Middle frontal gyrus (tissue), 1 donor: ENCODE measurements around the gene MTMR3.
"Not testable (repeated sequence)": the region's sequence is repeated elsewhere in the genome, so short reads cannot be mapped to it uniquely, and the experiment has no call there.

Source experiments
- DNase-seq: peaks from one replicate; pipeline ENCODE4 v3.0.0-alpha.2; 2015; ENCODE audit warnings: low spot score; ENCODE audit errors: extremely low spot score

The MTMR3 gene

GRCh38 chr22:29956680-29957079, 73.7 kb downstream of the MTMR3 start:
- DNase-seq: no peak

DNA sequence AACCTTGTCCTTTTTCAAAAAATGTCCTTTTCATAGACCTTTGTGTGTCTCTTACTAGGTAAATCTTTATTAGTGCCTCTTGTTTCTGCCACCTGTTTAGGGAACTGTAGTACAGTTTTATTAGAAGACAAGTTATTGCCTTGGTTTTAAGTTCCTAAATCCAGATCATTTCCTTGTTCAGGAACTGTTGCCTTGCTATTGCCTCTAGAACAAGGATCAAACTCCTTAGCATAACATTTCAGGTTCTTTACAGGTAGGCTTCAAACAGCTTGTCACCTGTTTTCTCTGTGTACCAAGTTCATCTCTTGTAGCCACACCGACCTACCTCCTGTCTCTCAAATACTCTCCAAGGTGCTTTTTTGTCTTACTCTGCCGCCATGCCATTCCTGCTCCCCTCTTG, 75.2 kb downstream of the MTMR3 start:
- no peak for DNase-seq

- no peak for DNase-seq
These were observed 81.8 kb downstream of the MTMR3 start for GRCh38 chr22:29964776-29965175.

- no peak for DNase-seq
These were observed 84.5 kb downstream of the MTMR3 start for GRCh38 chr22:29967461-29967860.

GRCh38 chr22:29971607-29972006, 88.6 kb downstream of the MTMR3 start:
- no peak for DNase-seq

DNA sequence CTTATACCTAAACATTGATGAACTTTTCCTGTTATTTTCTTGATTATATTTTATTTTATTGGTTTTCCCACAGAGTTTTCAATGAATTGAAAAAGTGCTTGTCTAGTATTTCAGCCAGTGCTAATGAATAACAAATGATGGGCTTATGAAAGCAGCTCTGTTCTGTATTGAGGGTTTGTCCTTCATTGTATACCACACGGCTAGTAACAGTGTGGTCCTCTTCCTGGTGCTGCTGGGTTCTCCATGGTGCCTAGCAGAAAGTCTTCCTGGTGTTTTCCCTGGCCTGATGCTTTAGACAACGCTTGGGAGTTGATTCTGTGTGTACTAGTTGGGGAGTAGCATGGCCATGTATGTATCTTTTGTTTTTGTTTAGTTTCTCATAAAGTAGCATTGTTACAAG, 89.1 kb downstream of the MTMR3 start:
- DNase-seq: no peak

DNA sequence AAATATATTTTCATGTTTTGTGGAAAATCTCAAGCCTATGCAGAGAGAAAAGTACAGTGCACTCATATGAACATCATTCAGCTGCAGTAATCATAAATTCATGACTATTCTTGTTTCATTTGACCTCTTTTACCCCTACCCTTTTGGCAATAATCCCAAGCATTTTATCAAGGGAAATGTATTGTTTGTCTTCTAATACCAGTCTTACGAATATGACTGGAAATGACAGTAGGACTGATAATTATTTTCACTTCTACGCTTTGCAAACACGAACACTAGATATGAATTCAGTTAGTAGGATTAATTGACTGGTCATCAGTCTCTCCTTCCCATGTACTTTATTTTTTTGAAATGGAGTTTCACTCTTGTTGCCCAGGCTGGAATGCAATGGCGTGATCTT, 90.3 kb downstream of the MTMR3 start:
- no peak for DNase-seq

DNA sequence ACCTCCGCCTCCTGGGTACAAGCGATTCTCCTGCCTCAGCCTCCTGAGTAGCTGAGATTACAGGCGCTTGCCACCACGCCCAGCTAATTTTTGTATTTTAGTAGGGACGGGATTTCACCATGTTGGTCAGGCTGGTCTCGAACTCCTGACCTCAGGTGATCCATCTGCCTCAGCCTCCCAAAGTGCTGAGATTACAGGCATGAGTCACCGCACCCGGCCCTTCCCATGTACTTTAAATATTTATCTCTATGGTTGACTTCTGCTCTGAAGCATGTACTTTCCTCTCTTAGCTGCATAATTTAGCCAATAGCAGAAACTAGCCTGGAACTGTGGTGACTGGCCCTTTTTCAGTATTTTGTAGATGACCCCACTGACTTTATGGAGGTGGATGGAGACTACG, 90.7 kb downstream of the MTMR3 start:
- not testable (repeated sequence) for DNase-seq

DNA sequence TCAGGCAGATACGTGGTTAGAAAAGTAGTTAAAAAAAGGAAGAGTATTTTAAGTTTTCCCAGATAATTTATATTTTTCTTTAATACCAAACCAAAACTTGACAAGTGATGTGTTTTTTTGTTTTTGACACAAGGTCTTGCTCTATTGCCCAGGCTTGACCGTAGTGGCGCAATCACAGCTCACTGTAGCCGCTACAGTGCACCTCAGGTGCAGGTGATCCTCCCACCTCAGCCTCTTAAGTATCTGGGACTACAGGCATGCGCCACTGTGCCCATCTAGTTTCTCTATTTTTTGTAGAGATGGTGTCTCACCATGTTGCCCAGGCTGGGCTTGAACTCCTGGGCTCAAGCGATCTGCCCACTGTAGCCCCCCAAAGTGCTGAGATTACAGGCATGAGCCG, 92.5 kb downstream of the MTMR3 start:
- DNase-seq: no peak

DNA sequence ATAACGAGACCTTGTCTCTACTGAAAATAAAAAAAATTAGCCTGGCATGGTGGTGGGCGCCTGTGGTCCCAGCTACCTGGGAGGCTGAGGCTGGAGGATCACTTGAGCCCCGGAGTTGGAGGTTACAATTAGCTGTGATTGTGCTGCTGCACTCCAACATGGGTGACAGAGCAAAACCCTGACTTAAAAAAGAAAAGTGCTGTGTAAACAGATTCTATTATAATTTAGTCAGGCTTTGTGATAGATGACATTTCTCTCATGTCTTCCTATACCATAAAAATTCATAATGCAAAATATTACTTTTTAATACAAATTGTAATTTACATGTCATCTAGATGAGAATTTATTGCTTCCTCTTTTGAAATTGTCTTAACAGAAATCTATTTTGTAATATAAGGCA, 94.1 kb downstream of the MTMR3 start:
- DNase-seq: no peak

- DNase-seq: no peak
These were observed 96.9 kb downstream of the MTMR3 start for GRCh38 chr22:29979777-29980321.

DNA sequence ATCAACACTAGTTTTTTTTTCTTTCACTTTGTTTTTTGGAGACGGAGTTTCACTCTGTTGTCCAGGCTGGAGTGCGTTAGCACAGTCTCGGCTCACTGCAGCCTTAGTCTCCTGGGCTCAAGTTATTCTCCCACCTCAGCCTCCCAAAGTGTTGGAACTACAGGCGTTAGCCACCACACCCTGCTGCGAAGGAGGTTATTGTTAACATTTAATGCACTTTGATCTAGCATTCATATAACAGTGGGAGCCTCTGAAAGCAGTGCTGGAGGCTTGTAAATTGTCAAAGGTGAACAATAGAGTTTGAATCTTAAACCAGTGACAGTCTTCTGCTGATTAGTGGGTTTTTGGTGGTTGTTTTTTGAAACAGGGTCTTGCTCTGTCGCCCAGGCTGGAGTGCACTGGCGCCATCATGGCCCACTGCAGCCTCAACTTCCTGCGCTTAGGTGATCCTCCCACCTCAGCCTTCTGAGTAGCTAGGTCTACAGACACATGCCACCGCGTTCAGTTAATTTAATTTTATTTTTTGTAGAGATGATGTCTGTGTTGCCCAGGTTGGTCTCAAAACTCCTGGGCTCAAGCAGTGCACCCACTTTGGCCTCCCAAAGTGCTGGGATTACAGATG, 100.4 kb downstream of the MTMR3 start:
- DNase-seq: no peak

- DNase-seq: no peak
These were observed 102.9 kb downstream of the MTMR3 start for GRCh38 chr22:29985912-29986311.

DNA sequence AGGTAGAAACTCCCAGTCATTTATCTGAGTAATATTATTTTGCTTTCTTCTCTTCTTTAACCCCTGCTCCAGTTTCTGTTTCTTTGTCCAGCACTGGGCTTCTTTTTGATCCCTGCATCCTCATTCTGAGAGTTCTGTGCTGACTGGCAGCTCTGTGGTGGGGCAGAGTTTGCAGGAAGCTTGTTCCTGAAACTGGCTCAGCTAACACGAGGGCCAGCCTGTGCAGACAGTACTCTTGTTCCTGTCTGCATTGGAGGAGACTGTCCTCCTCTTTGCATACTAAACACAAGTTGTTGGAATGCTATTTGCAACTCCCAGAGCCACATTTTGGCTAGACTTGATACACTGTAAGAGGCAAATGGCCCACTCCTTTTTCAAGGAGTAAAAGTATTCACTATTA, 104.2 kb downstream of the MTMR3 start:
- no peak for DNase-seq

DNA sequence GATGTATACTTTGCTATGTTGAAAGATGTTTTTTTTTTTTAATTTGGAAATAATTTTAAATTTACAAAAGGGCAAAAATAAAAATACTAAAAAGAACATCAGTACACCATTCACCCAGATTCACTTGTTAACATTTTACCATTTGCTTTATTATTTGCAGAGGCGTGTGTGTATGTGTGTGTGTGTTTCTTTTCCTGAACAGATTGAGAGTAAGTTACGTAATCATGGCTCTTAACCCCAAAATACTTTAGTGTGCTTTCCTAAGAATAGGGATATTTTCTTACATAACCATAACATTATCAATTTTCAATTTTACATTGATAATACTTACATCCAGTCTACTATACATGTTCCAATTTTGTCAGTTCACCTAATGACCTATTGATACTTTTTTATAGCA, 105.7 kb downstream of the MTMR3 start:
- DNase-seq: no peak

GRCh38 chr22:29989446-29989845, 106.5 kb downstream of the MTMR3 start:
- DNase-seq: no peak

DNA sequence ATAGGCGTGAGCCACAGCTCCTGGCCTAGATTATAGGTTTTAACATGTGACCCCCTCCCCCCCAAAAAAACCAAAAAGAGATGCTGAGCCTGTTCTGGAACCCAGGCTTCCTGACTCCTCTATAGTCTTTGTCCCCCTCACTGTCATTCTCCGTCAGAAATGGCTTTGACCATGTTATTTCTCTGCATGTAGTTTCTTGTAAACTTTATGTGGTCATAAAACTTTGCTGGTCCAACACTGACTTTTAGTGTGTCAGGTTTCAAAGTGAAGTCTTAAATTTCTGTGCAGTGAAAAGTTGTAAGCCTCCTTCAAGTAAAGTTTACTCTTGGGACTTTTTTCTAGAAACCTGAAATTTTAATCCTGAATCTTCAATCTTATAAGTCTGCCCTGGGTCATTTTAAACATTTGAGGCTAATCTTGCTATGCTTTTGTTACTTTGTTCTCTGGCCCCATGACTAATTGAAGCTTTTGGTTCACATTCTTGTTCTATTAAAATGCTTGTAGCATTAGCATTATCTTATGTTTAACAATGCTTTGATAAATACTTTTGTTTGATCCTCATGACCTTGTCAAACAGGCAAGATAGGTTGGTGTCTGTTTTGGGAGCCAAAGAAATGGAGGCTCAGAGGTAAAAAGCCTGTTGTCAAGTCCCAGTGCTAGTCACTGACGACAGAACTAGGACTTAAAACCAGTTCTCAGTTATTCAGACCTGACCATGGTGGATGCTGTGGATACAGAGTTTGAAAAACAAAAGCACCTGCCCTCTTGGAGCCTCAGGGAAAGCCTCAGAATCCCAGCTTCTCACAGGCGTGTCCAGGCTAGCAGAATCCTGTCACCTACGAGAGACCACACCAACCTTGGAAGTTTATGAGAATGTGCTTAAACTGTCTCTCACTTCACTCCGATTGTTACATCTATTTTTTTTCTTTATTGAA, 109.6 kb downstream of the MTMR3 start:
- no peak for DNase-seq

DNA sequence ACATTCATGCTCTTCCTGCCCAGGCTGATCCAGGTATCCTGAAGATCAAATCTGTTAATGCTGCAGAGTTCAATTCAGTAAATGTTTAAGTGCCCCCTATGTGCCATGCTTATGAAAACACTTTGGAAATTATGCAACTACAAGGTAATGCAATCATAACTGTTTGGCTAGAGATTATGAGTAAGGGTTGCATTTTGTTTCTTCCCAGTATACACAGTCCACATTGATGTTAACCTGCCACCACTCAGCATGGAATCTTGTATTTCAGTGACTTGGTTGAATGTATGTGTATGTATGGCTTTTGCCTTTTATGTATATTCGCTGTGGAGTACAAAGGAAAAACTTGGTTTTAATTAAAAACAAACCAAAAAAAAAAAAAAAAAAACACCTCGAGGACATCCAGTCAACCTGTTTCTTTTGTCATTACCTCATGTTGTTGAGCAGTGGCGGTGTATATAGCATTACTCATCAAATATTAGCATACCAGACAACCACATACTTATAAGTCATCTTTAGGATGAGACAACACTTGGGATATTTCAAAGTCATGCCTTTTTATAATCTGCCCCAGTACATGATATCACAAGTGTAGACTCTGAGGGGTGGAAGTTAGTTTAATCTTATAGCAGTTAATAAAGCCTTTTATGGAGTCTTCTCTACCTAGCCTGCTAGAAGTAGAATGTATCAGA, 111.2 kb downstream of the MTMR3 start:
- no peak for DNase-seq

GRCh38 chr22:29994943-29995342, 112.0 kb downstream of the MTMR3 start:
- no peak for DNase-seq

DNA sequence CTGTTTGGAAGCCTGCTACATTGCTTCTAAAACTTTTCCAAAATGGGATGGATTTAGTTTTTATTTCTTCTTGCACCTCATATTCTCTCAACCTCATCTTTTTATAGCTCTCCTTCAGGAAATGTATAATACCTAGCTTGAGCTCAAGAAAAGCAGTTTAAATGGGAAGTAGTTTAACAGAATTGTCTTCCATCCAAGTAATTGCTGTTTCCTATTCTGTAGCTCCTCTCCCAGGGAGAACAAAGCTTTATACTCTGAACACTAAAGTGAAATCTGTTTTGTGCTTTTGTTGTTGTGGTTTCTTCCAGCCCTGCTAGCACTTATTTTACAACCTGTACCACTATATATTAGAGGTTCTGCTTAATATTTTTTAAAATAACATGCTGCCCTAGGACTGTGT, 114.1 kb downstream of the MTMR3 start:
- DNase-seq: no peak

DNA sequence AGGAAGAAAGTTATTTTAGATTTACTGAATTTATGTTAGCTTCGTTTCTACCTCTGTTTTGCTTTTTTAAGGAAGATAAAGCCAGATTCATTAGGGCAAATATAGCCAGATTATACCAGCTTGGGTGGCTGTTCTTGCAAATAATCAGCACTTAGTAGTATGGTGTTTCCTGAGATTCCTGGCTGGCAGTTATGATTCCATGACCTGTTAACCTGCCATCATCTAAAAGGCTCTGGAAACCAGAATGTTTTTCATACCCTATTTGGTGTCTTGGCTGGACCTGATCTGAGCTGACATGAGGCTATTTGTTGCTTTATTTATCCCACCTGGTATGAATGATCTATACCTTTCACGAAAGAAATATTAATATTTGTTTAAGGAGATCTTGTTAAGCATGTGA, 114.5 kb downstream of the MTMR3 start:
- DNase-seq: no peak
